ENCODE results near the gene DDX25.

DNA sequence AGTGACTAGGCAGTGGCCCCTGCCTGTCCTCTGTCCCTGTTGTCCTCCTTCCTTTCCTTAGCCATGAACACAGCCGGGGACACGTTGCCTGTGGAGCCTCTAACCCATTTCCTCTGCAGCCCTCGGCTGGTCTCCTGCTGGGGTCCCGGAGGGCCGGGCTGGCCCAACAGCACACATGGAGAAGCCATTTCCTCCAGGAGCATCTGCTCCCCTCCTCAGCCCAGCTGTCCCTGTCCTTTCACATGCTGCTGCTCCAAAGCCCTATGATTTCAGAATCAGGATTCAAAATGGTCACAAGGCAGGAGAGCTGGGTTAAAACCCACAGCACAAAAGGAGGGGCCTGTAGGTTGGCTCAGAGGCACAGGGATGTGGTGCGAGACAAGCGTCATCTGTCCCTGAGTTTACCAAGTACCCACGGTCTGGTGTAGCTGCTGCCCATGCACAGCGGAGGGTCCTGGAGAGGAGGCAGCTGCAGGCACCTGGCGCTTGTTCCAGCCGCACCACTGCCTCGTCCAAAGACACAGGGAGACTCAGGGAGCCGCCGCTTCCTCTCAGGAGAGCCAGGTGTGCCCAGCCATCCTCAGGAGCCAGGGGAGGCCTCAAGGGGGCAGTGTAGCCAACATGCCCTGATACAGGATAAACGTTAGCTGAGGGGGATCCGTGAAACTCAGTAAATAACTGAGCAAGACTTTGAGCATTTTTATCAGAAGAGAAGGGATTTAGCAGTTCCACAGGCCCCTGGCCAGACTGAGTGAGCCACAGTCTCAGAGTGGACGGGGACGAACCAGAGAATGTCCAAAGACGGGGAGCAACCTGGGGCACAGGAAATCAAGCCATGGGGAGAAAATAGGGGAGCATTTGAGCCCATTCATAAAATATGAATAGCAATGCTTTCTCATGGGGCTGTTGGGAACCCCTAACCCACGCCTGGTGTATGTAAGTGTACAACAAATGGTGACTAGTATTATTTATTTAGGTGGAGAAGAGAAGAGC, 37.6 kb downstream of the DDX25 start:
- TF ChIP-seq, protein P1, sequence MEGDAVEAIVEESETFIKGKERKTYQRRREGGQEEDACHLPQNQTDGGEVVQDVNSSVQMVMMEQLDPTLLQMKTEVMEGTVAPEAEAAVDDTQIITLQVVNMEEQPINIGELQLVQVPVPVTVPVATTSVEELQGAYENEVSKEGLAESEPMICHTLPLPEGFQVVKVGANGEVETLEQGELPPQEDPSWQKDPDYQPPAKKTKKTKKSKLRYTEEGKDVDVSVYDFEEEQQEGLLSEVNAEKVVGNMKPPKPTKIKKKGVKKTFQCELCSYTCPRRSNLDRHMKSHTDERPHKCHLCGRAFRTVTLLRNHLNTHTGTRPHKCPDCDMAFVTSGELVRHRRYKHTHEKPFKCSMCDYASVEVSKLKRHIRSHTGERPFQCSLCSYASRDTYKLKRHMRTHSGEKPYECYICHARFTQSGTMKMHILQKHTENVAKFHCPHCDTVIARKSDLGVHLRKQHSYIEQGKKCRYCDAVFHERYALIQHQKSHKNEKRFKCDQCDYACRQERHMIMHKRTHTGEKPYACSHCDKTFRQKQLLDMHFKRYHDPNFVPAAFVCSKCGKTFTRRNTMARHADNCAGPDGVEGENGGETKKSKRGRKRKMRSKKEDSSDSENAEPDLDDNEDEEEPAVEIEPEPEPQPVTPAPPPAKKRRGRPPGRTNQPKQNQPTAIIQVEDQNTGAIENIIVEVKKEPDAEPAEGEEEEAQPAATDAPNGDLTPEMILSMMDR (IDR thresholded peaks at IDR 0.05) = peak in 3 of 4 experiments; percentile 46 to 62 (median 51)
- no peak for TF ChIP-seq POLR2A (IDR thresholded peaks at IDR 0.05)
